CD4-positive, alpha-beta T cell treated with Interleukin-17A for 1 hour (primary cell): ENCODE measurements around the gene ARPP21.

Source experiments
- DNase-seq: peaks from one replicate; pipeline ENCODE4 v3.0.0-alpha.2; 2020

Gene ARPP21

DNA sequence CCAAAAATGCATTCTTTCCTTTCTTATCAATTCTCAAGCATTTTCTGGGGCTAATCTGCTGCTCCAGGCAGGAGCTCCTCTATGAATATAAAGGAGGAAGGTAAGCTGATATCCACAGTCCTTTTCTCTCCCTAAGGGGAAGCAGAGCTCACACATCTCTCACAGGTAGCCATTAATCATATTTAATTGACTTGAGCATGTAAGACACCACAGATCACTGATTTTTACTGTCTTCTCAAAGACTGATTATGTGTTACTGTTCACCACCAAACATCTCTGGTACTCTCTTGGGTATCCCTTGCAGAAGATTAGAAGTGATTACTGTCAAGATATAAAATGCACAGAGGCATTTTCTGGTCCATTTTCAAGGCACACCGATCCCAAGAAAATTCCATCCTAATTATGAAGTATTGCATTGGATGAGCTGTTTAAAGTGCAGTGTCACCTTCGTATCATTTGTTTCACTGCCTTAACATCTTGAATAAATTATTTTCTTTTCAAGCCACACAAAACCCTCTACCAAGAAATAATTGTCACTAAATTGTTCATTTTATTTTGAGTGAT lies 100.7 kb downstream of the ARPP21 start:
- DNase-seq = no peak

DNA sequence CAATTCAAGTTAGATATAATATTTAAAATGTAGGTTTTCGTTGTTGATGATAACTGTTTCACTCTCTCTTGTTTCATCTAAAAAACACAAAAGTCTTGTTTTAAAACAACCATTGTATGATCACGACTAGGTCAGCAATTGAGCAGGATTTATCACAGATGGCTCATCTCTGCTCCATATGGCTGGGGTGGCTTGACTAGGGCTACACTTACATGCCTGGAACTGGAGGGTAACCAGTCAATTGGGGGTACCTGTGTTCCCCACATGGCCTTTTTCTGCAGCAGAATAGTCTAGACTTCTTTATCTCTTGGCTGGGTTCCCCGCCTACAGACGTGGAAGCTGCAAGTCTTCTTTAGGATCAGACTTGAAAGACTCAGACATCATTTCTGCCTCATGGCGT lies 103.9 kb downstream of the ARPP21 start:
- no peak for DNase-seq

DNA sequence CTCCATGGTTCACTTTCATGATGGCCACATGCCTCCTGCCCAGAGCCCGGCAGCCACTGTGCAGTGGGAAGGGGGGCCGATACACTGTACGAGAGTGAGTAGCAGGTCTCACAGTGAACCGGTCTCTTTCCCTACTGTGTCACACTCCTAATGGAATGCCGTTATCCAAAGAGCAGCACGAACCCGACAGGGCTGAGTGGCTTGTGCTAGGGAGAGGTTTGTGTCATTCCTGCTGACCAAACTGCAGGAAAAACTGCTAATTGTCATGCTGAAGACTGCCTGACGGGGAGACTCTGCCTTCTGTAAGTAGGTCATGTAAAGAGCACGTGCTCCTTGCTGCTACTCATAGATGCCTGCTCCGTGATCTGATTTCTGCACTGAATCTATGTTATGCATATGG lies 105.1 kb downstream of the ARPP21 start:
- DNase-seq = no peak

DNA sequence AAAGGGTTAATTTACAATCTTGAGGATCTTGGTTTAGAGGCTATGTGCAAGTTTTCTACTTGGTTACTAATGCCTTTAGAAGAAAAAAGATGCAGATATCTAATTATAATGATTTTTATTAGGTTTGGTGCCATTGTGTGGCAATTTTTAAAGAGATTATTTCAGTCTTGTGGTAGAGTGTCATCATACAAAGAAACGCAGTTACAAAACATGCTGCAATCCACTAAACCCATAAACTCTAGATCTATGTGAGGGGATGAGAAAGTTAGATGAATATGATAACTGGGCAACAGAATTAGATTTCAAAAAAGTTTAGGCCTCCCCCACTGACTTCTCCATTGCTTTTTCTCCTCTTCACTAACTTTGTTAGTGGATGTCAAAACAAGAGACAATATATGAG lies 106.0 kb downstream of the ARPP21 start:
- no peak for DNase-seq

DNA sequence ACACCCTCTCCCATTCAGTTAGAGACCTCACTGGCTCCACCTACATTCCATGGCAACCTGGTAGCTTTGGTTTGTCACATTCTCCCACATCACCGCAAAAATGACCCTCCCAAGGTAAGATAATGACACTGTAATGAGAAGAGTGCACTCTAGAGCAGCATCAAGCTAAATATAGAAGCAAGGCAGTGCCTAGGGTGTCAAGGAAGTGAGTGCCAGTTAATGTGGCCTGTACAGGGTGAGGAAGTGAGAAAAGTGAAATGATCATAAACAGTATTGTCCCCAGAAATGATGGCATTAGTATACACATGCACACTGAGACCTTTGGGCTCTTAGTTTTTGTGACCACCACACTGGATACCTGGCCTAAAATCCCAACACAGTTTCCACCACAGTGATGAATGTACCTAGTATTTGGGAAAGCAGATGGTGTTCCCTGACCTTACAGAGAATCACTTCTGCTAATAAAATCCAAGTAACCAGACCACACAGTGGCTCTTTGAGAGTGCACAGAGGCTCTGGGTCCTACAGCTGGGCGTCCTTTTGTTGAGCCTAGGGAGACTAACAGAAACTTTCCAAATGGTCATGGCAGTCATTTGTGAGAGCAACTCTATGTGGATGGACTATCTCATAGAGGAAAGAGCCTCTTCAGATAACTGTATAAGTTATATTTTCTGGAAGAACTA lies 106.6 kb downstream of the ARPP21 start:
- no peak for DNase-seq

DNA sequence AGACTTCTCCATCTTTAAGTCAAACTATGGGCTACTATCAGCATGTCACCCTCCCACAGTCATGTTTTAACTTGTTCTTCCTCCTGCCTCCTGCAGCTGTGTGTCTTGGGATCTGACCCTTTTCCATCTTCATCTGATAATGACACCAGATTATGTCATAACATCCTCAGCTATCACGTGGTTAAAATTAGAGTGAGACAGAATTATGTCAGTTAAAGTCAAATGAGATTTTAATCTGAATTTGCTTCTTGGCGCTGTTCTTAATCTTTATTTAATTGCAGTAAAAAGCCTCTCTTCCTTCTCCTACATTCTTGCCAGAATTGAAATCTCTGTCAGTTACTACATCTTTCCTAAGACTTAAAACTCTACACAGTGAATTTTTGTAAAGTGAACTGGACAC lies 107.2 kb downstream of the ARPP21 start:
- no peak for DNase-seq

DNA sequence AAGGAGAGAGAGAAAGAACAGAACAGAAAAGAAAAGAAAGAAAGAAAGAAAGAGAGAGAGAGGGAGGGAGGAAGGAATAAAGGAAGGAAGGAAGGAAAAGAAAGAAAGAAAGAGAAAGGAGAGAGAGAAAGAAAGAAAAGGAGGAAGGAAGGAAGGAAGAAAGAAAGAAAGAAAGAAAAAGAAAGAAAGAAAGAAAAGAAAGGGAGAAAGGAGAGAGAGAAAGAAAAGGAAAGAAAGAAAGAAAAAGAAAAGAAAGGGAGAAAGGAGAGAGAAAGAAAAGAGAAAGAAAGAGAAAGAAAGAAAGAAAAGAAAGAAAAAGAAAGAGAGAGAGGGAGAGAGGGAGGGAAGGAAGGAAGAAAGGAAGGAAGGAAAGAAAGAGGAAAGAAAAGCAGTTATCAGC lies 108.8 kb downstream of the ARPP21 start:
- DNase-seq = no peak

DNA sequence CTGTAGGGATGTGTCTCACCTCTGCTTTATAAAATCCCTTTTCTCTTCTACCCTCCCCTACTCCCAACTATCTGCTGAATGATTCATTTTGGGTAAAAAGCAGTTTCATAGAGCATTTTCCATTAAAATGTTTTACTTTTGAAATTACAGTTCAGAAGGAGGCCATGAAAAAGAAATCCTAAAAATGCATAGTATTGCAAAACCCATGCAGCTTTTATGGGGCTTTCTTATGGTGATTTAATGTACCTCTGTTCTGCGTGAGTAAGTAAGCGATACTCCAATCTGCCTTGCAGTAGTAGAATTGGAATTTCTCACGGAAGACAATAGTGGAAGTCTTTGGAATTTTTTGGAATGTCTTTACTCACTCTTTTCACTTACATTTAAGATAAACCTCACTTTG lies 111.9 kb downstream of the ARPP21 start:
- no peak for DNase-seq

DNA sequence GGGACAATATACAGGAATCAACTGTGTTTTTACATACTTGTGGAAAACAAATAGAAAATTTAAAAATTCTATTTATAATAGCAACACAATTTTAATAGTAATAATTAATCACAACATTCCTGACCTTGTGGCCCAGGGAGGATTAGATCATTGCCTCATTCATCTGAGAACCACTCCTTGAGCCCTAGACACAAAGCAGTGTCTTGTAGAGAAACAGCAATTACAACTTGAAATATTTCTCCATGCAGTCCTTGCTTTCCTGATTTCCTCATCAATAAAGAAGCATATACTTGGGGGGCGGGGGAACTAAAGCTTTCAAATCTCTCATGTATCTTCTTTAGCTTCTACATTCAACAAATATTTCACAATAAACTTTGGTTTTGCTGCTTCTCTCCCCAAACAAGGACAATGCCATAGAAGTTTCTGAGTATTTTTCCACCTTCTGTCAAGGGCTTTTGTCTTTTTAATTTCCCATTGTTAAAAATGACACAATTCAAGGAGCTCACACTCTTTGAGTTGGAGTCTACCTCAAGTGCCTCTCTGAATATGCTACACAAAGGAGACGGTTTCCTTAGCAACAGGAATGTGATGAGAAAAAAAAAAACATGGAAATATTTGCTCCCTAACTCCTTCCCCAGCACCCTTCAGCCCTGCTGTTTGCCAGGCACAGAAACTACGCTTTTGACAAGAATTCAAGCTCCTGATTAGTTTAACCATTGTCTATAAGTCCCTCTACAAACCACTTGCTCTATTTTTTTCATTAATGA lies 118.8 kb downstream of the ARPP21 start:
- DNase-seq = no peak

DNA sequence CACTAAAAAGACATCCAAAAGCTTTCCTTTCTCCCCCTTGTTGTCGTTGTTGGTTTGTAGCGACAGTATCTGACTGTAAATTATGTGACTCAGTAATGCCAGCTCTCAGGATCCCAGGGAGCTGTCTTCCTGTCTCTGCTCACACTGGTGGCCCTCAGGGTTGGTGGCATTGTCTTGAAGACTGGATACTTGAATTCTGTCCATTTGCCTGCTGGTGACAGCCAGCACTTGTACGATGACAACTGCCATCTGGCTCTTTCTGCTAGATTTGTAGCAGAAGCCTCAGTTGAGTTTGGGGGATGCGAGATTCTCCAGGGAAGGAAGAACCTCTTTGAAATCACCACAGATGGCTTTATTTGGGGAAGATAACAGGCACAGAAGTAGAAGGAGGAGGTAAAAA lies 120.8 kb downstream of the ARPP21 start:
- DNase-seq = no peak

DNA sequence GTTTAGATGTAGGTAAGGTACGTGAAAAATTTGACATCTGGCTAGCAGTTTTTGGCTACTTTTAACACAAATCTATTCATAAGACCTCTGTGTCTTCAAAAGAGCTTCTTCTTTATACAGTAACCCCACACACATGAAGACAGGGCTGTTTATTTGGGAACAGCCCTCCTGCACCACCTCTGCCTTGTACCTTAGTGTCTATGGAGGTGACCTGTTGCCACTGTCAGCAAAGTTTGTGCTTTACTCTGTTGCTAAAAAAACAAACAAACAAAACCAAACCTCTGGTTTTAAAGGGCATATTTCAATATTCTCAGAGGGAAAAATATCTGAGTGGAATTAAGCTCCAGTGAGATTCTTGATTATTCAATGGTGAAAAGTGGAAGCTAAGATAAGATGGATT lies 122.0 kb downstream of the ARPP21 start:
- no peak for DNase-seq

DNA sequence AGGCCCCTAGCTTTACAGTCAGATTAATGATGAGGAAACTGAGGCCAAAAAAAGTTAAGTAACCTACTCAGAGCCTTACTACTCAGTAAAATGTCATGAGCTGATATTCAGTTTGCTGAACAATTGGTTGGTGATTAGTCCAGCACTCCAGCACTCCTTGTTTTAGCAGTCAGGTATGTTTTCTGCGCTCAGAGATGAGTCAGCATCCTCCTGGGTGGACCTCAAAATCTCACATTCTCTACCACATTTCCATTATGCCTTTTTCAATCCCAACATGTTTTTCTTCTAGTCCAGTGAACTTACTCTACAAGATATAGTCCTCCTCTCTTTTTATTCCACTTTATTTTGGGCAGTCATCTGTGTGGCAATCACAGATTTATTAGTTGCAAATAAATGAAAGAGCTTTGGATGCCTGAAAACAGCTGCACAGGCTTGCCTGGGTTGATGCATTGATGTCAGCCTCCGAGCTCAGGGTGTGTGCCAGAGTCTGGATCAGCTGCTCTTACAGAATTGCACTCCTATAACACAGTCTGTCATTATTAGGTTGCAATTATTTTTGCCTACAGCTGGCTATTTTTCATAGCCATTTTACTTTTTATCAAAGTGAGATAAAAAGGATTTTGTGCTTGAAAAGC lies 133.2 kb downstream of the ARPP21 start:
- no peak for DNase-seq

DNA sequence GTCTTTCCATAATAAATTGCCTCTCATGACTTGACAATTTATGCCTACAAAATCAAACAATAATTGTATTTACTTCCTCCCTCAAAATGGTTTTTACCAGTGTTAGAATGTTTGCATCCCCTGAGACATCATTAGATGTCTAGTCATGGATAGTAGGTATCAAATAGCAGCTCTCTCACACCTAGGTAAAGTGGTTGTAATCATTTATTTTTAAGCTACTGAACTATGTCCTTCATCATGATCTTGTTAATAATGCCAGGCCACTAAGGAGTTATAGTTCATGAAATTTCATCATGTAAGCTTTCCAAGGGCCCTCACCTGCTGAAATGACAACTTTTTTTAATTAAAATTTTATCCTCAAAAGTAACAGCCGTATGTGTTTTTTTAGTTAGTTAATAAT lies 134.1 kb downstream of the ARPP21 start:
- no peak for DNase-seq

DNA sequence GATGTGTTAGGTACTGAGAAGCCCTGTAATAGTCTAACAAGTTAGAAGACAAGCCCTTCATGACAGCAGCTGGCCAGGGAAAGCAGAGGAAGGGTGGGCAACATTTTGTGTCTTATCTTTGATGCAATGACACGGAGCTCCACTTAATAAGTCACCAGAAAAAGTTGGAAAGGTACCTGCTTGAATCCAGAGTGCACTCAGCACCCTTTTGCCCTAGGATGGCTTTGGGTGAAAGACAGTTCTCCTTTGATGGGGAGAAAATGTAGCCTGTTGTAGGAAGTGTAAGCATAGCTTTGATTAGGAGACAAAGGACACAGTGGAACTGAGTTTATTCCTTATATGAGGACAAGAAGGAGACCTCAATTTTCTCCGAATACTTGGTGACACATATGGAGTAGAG lies 137.0 kb downstream of the ARPP21 start:
- DNase-seq = no peak

DNA sequence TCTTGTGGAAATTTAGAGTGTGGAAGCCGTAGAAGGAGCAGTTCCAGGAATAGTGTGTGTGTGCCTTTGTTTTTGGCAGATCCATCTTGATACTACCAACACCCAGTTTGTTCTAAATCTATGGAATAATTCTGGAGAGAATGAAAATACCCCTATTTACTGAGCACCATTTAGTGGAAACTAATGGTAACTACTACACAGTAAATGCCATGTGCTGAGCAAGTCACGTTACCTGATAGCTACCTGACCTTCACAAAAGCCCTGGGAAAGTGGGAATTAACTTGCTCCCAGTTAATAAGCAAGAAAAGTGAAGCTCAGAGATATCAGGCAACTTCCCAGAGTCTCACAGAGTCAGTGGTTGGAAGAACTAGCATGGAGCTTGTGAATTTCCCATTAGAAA lies 137.7 kb downstream of the ARPP21 start:
- no peak for DNase-seq

DNA sequence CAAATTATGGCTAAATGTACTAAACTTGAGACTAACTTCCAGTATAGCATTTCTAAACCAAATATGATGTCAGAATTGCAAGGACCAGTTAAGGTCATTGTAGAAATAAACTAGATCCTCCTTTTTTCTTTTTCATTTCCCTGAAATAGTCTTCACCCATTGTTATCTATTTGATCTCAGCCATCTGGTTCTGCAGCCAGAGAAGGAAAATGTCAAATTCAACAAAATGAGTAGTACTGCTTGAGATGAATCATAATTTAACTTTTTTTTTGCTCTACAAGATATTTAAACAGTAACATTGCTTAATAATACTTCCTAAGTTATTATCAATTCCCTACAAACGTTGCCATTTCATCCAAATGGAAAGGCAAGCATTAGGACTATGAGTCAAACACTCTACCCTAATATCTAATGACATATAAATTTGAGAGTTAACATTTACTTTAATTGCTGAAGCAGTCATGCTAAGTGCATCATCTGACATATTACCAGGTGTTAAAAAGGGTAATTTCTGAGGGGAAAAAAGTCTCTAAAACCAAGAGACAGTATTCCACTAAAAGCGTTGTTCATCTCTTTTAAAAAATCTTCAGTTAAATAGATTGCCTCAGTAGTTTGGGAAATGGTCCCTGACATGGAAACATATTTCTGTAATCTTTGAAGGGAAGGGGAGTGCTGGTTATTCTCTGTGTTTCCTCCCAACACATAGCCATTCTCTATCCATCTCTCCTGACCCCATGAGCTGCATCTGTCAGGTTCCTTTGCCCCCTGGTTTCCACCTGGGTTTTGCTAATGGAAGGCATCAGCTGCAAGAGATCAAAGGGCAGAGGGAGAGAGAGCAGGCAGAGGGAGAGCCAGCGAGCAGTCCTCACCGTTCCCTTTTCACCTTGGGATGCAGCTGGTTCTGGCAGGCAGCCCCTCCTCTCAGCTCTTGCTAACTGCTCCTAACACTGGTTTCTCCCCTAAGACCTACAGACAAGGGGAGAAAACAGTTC lies 138.5 kb downstream of the ARPP21 start:
- DNase-seq = no peak

DNA sequence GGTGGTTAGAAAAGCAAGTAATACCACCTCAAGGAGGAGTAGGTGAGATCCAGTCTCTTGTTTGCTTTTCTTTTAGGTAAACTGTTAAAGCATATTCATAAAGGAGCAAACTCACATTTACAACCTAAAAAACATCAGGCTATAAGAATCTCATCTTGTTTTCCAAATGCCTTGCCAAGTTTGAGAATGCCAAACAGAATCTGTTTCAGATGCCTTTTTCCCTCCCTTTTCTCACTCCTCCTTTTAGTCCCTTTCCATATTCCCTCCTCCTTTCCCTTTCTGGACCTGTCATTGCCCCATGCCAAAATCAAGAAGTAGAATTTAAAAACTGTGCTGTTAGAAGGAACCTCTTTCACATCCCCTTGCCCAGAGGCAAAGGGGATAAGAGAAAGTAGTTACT lies 140.3 kb downstream of the ARPP21 start:
- no peak for DNase-seq

DNA sequence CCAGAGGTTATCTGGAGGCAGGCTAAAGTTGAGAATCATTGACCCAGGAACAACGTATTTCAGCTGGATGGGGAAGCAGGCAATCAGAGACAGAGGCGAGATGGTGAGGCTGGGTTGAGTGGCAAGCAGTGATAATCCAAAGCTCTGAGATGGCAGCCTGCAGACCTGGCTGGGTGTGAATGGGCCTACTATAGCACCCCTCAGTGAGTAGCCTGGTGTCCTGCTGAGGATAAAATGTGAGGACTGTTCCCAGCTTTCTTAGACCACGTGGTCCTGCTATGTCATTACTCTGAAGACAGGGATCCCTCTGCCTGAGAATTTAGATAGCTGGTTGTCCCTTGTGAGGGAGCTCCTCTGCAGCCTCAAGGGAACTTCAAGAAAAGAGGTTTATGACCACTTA lies 141.5 kb downstream of the ARPP21 start:
- DNase-seq = no peak

DNA sequence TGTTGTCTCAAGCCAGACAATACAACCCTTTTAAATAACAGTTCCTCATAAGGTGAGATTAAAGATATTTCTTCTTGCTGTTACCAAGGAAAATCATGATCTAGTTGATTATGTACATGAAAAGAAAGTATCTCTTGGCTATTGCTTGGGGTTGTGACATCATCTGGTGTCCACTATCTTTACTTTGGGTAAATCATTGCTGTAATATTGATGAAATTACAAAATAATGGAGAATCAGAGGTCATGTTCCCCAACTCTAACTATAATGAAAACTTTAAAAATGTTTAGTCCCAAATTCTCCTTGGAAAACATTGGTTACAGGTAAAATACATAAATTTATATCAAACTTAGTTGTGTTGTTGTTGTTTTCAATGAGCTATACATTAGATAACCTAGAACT lies 142.2 kb downstream of the ARPP21 start:
- no peak for DNase-seq

DNA sequence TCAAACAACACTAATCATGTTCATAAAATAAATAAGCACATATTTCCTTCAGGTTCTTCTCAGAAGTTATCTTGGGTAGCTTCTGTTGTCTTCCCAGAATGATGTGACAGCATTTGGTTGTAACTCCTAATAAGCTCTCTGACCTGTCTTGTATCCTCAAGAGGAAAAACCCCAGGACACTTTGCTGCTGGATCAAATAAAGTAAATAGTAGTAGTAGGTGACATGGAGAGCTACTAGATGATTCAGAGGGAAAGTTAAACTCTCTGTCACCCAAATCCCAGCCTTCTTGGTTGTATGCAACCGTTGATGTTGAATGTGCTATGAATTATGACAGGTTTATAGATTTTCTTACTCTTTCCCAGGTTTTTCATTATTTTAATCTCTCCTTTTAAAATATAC lies 143.0 kb downstream of the ARPP21 start:
- DNase-seq = no peak

DNA sequence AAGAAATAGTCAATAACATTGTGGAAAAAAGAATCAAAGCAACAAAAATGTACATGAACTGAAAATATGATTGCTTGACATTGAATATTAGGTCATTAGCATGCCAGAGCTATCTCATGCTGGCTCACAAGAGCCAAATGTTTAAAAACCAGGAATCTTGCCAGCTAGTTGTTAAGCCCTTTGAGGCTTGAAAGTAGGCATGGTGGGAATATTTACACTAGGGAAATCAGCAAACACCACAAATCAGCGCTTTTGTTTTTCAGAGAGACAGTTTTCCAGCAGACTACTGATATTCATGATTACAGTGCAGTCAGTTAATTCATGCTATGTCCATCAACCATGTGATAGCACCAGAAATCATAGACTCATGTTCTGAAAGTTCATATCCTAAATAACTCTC lies 144.8 kb downstream of the ARPP21 start:
- no peak for DNase-seq

DNA sequence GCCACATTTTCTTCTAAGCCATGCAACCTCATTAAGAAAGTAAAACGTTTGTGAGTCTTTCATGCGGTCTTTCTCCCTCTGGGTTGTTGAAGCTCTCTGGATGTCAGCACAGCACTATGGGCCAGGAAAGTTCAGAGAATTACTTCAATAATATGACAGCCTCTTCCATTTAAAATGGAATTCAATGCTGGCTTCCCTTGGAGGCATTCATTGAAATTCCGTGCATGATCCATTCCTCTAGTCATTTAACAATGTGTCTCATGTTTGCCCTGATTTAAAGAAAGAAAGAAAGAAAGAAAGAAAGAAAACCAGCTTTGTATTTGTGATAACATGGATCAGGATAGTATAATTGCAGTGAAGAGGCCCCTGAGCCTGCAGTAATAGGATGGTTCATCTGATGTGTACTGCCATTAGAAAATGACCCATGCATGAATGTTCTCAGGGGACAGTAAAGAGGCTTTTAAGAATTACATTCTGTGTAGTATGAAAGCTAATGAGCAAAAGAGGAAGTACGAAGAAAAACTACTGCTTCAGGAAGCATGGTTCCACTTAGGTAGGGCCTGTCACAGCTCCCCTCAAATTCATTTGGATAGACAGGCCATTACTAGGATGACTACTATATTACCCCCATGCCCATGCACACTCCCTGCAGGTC lies 146.0 kb downstream of the ARPP21 start:
- DNase-seq = no peak
